H9 (cell line): ENCODE measurements around the gene GTF2H3. TPM values are rescaled to one million over a fixed set of nuclear protein-coding genes. Genes with fewer than 3 reads are reported as not detected.

Source experiments
- DNase-seq: peaks from one replicate; pipeline ENCODE4 v3.0.0-alpha.2; 2017
- H2AFZ ChIP-seq: one replicate; pipeline ENCODE4 v1.6.1; 2013; ENCODE audit warnings: mild to moderate bottlenecking, low read length, control low read depth, moderate library complexity
- H2AK5ac ChIP-seq: 2 replicates; pipeline ENCODE4 v1.6.1; 2013; ENCODE audit warnings: low read length, control low read depth, mixed read lengths; ENCODE audit not compliant: insufficient read length
- H2BK120ac ChIP-seq: one replicate; pipeline ENCODE4 v1.6.1; 2013; ENCODE audit warnings: low read depth, mild to moderate bottlenecking, low read length, control low read depth, inconsistent platforms; ENCODE audit not compliant: poor library complexity, severe bottlenecking
- H2BK12ac ChIP-seq: 2 replicates; pipeline ENCODE4 v1.6.1; 2013; ENCODE audit warnings: low read length, control low read depth, mixed read lengths, low read depth; ENCODE audit not compliant: insufficient read length
- H2BK15ac ChIP-seq: 2 replicates; pipeline ENCODE4 v1.6.1; 2013; ENCODE audit warnings: low read depth, low read length, control low read depth
- H2BK20ac ChIP-seq: one replicate; pipeline ENCODE4 v1.6.1; 2013; ENCODE audit warnings: low read depth, mild to moderate bottlenecking, low read length, control low read depth, inconsistent platforms; ENCODE audit not compliant: poor library complexity, severe bottlenecking
- H2BK5ac ChIP-seq: 2 replicates; pipeline ENCODE4 v1.6.1; 2013; ENCODE audit warnings: low read length, control low read depth, mixed read lengths; ENCODE audit not compliant: insufficient read length
- H3K14ac ChIP-seq: 2 replicates; pipeline ENCODE4 v1.6.1; 2013; ENCODE audit warnings: low read length, control low read depth; ENCODE audit not compliant: insufficient read depth
- H3K18ac ChIP-seq: 2 replicates; pipeline ENCODE4 v1.6.1; 2013; ENCODE audit warnings: low read depth, mild to moderate bottlenecking, mixed read lengths, low read length, control low read depth; ENCODE audit not compliant: insufficient read length
- H3K23ac ChIP-seq: 2 replicates; pipeline ENCODE4 v1.6.1; 2013; ENCODE audit warnings: low read length, control low read depth, mixed read lengths, low read depth; ENCODE audit not compliant: insufficient read length
- H3K23me2 ChIP-seq: 2 replicates; pipeline ENCODE4 v1.6.1; 2013; ENCODE audit warnings: low read depth, mild to moderate bottlenecking, mixed read lengths, low read length, control low read depth; ENCODE audit not compliant: insufficient read length, poor library complexity, severe bottlenecking
- H3K27ac ChIP-seq: 2 replicates; pipeline ENCODE4 v1.5.1; 2013; ENCODE audit warnings: low read length, control low read depth, mixed read lengths, low read depth; ENCODE audit not compliant: insufficient read length
- H3K27me3 ChIP-seq: 2 replicates; pipeline ENCODE4 v1.6.1; 2013; ENCODE audit warnings: low read length, control low read depth, inconsistent platforms; ENCODE audit not compliant: insufficient read depth
- H3K4ac ChIP-seq: 2 replicates; pipeline ENCODE4 v1.6.1; 2013; ENCODE audit warnings: low read depth, mild to moderate bottlenecking, control low read depth, inconsistent platforms, low read length, moderate library complexity
- H3K4me1 ChIP-seq: 2 replicates; pipeline ENCODE4 v1.6.1; 2013; ENCODE audit warnings: low read length, control low read depth, inconsistent platforms; ENCODE audit not compliant: insufficient read depth
- H3K4me2 ChIP-seq: 2 replicates; pipeline ENCODE4 v1.6.1; 2013; ENCODE audit warnings: low read length, control low read depth, mixed read lengths; ENCODE audit not compliant: insufficient read length, insufficient read depth
- H3K56ac ChIP-seq: 2 replicates; pipeline ENCODE4 v1.6.1; 2013; ENCODE audit warnings: low read depth, mild to moderate bottlenecking, mixed read lengths, low read length, control low read depth; ENCODE audit not compliant: insufficient read length
- H3K79me1 ChIP-seq: 2 replicates; pipeline ENCODE4 v1.6.1; 2013; ENCODE audit warnings: low read depth, mild to moderate bottlenecking, moderate library complexity, low read length, control low read depth, inconsistent platforms; ENCODE audit not compliant: insufficient read depth, poor library complexity, severe bottlenecking
- H3K79me2 ChIP-seq: 2 replicates; pipeline ENCODE4 v1.6.1; 2013; ENCODE audit warnings: low read length, control low read depth, inconsistent platforms; ENCODE audit not compliant: insufficient read depth
- H3K9ac ChIP-seq: 2 replicates; pipeline ENCODE4 v1.6.1; 2013; ENCODE audit warnings: low read length, control low read depth, mixed read lengths; ENCODE audit not compliant: insufficient read length; ENCODE audit errors: extremely low read depth
- H3K9me3 ChIP-seq: one replicate; pipeline ENCODE4 v1.6.1; 2013; ENCODE audit warnings: low read depth, low read length, inconsistent platforms; ENCODE audit not compliant: control insufficient read depth
- H3T11ph ChIP-seq: one replicate; pipeline ENCODE4 v1.6.1; 2013; ENCODE audit warnings: mild to moderate bottlenecking, low read length, control low read depth, inconsistent platforms
- H4K20me1 ChIP-seq: one replicate; pipeline ENCODE4 v1.6.1; 2013; ENCODE audit not compliant: control insufficient read depth, insufficient read length, insufficient read depth
- H4K5ac ChIP-seq: 2 replicates; pipeline ENCODE4 v1.6.1; 2013; ENCODE audit warnings: low read depth, mild to moderate bottlenecking, mixed read lengths, low read length, control low read depth; ENCODE audit not compliant: insufficient read length
- H4K8ac ChIP-seq: replicated peaks from 2 replicates; pipeline ENCODE4 v1.6.1; 2013; ENCODE audit warnings: low read length, control low read depth, mixed read lengths, low read depth; ENCODE audit not compliant: insufficient read length
- H4K91ac ChIP-seq: 2 replicates; pipeline ENCODE4 v1.6.1; 2013; ENCODE audit warnings: low read depth, mild to moderate bottlenecking, moderate library complexity, mixed read lengths, low read length, control low read depth; ENCODE audit not compliant: insufficient read length
- H3K27ac Mint-ChIP-seq, 3 experiments: 2 replicates in 2 of 3; 3 replicates in 1 of 3; pipeline ENCODE4 v1.8.0; 2020 to 2021; ENCODE audit warnings: mixed read lengths in 3 of 3, mild to moderate bottlenecking in 1 of 3, moderate library complexity in 1 of 3
- H3K27me3 Mint-ChIP-seq: 2 replicates; pipeline ENCODE4 v1.8.0; 2021; ENCODE audit warnings: low read depth, mild to moderate bottlenecking, moderate library complexity, mixed read lengths
- H3K36me3 Mint-ChIP-seq, 3 experiments: 2 replicates in 2 of 3; 3 replicates in 1 of 3; pipeline ENCODE4 v1.8.0; 2020 to 2021; ENCODE audit warnings: low read depth in 3 of 3, mixed read lengths in 3 of 3; ENCODE audit not compliant: insufficient read depth in 1 of 3
- H3K4me1 Mint-ChIP-seq, 2 experiments: 2 replicates each; pipeline ENCODE4 v1.8.0; 2020; ENCODE audit warnings: mixed read lengths in 2 of 2
- H3K4me3 Mint-ChIP-seq, 2 experiments: 2 replicates in 1 of 2; 3 replicates in 1 of 2; pipeline ENCODE4 v1.8.0; 2020 to 2021; ENCODE audit warnings: mild to moderate bottlenecking in 2 of 2, mixed read lengths in 2 of 2, moderate library complexity in 1 of 2
- H3K9me3 Mint-ChIP-seq, 2 experiments: 2 replicates in 1 of 2; 3 replicates in 1 of 2; pipeline ENCODE4 v1.8.0; 2020; ENCODE audit warnings: mild to moderate bottlenecking in 2 of 2, mixed read lengths in 2 of 2, moderate library complexity in 1 of 2
- WGBS: extraction: QIAGEN DNeasy Blood & Tissue Kit; methylation state at CpG from one replicate; pipeline ENCODE4 v1.1.7; 2013; ENCODE audit warnings: missing lambda C conversion rate, low lambda C conversion rate, mixed read lengths; ENCODE audit not compliant: insufficient read length; ENCODE audit errors: extremely low coverage; 5-methylcytosine and 5-hydroxymethylcytosine counted together
- total RNA-seq: library from RNA; stranded (reverse); gene quantifications from 2 replicates; pipeline ENCODE4 v1.2.1, GENCODE V29; 2021
- TF ChIP-seq, protein P1 (sequence below): fragments of 200-600 bp; sonication (generic); conservative IDR thresholded peaks from 3 replicates; pipeline ENCODE4 v1.8.0; 2021; ENCODE audit warnings: antibody characterized with exemption, mild to moderate bottlenecking

Gene GTF2H3
- total RNA-seq, 1 experiment from 2014 or later, result 39.2 TPM

DNA sequence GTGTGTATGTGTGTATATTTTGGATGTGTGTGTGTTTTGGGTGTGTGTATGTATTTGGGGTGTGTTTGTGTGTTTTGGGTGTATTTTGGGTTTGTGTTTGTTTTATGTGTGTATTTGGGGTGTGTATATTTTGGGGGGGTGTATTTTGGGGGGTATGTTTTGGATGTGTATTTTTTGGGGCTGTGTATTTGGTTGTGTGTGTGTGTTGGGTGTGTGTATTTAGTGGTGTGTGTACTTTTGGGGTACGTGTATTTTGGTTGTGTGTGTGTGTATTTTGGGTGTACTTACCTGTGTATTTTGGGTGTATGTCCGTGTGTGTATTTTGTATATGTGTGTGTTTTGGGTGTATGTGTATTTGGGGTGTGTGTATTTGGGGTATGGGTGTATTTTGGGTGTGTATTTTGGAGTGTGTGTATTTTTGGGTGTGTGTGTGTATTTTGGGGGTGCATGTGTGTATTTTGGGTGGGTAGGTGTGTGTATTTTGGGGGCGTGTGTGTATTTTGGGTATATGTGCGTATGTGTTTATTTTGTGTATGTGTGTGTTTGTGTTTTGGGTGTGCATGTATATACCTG is 20.6 kb downstream of the GTF2H3 start:
- no peaks in the 10 kb centered on the region for H3K4me1 ChIP-seq

More for the DNA sequence above, 20.6 kb downstream of the GTF2H3 start:
- Mint-ChIP-seq H3K36me3 (peaks cover 19 to 59% (median 45%) of the 10 kb centered on the region in 3 experiments; a peak in 6 of 7 replicates), H3K27ac (no peak overlapping the region; a peak in 2 of 7 replicates), H3K4me3 (peak overlapping the region in 1 of 2 experiments; percentile 24; a peak in 1 of 5 replicates), H3K4me1 (no peaks in the 10 kb centered on the region), H3K9me3 (no peaks in the 10 kb centered on the region), H3K27me3 (no peaks in the 10 kb centered on the region)
- Histone ChIP-seq H2AK5ac (no peak overlapping the region), H3K9ac (no peak overlapping the region), H4K5ac (no peak overlapping the region), H3K14ac (no peak overlapping the region), H3K56ac (no peak overlapping the region), H2BK15ac (no peak overlapping the region), H3K79me1 (no peaks in the 10 kb centered on the region), H4K20me1 (no peaks in the 10 kb centered on the region), H3K27ac (no peak overlapping the region), H2AFZ (no peak overlapping the region), H3K4ac (no peak overlapping the region), H3K23me2 (no peaks in the 10 kb centered on the region), H3K79me2 (no peaks in the 10 kb centered on the region), H3K27me3 (no peaks in the 10 kb centered on the region), H4K8ac (no peak overlapping the region), H3K23ac (no peak overlapping the region), H3T11ph (no peak overlapping the region), H2BK120ac (no peak overlapping the region), H4K91ac (no peak overlapping the region), H3K4me2 (no peak overlapping the region), H3K9me3 (no peaks in the 10 kb centered on the region), H2BK5ac (no peak overlapping the region), H2BK20ac (no peak overlapping the region), H3K18ac (no peak overlapping the region), H2BK12ac (no peak overlapping the region)
- no peak for DNase-seq
- WGBS, result 100% methylated on average over 4 of the region's 4 CpGs
- TF ChIP-seq, protein P1, sequence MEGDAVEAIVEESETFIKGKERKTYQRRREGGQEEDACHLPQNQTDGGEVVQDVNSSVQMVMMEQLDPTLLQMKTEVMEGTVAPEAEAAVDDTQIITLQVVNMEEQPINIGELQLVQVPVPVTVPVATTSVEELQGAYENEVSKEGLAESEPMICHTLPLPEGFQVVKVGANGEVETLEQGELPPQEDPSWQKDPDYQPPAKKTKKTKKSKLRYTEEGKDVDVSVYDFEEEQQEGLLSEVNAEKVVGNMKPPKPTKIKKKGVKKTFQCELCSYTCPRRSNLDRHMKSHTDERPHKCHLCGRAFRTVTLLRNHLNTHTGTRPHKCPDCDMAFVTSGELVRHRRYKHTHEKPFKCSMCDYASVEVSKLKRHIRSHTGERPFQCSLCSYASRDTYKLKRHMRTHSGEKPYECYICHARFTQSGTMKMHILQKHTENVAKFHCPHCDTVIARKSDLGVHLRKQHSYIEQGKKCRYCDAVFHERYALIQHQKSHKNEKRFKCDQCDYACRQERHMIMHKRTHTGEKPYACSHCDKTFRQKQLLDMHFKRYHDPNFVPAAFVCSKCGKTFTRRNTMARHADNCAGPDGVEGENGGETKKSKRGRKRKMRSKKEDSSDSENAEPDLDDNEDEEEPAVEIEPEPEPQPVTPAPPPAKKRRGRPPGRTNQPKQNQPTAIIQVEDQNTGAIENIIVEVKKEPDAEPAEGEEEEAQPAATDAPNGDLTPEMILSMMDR, result no peak
